ENCODE results near the gene SLC25A41.

- no peak for TF ChIP-seq FOXM1 (IDR thresholded peaks at IDR 0.05; ENCODE audit: borderline replicate concordance)
- no peak for TF ChIP-seq ELF4 (IDR thresholded peaks at IDR 0.05)
- TF ChIP-seq SP1 (IDR thresholded peaks at IDR 0.05): no peak
- no peak for TF ChIP-seq FOXA1 (IDR thresholded peaks at IDR 0.05)
- TF ChIP-seq HDGF (IDR thresholded peaks at IDR 0.05; ENCODE audit: borderline replicate concordance): no peak
- no peak for TF ChIP-seq TARDBP (IDR thresholded peaks at IDR 0.05)
- no peak for TF ChIP-seq PKNOX1 (IDR thresholded peaks at IDR 0.05)
- no peak for TF ChIP-seq LEF1 (IDR thresholded peaks at IDR 0.05; ENCODE audit: borderline replicate concordance)
- no peak for TF ChIP-seq FOXK2 (IDR thresholded peaks at IDR 0.05)
- TF ChIP-seq BHLHE40 (IDR thresholded peaks at IDR 0.05; ENCODE audit: borderline replicate concordance): no peak
- TF ChIP-seq SUZ12 (IDR thresholded peaks at IDR 0.05): no peak
- peak; percentile 52 for TF ChIP-seq L3MBTL2 (conservative IDR thresholded peaks at IDR 0.05)
- TF ChIP-seq ARNT (IDR thresholded peaks at IDR 0.05): no peak
- TF ChIP-seq ZNF384 (IDR thresholded peaks at IDR 0.05): no peak
Measured at GRCh38 chr19:6425732-6426620, 7.6 kb downstream of the SLC25A41 start.
